Small intestine (tissue), 7 donors: Measurements from ENCODE around the gene PITPNM3. TPM values are rescaled to one million over a fixed set of nuclear protein-coding genes. Genes with fewer than 3 reads are reported as not detected.

ENCODE experiments used
- DNase-seq, 2 donors: peaks; one replicate each; pipeline versions ENCODE4 v3.0.0 to v3.0.0-alpha.2; 2013
- FAIRE-seq: peaks from 2 replicates; lab custom pipeline; 2012; peaks lifted over from hg19 to GRCh38; lab: Jason Lieb, UNC
- H3K27ac ChIP-seq, 3 donors: one replicate each; pipeline ENCODE4 v1.5.1; 2013; ENCODE audit warnings: low read length in 2 of 3, mild to moderate bottlenecking in 2 of 3, control low read depth in 1 of 3, inconsistent platforms in 1 of 3, low read depth in 1 of 3, moderate library complexity in 1 of 3
- H3K27me3 ChIP-seq, 3 donors: one replicate each; pipeline ENCODE4 v1.6.1; 2013; ENCODE audit warnings: low read length in 3 of 3, inconsistent platforms in 1 of 3; ENCODE audit not compliant: control insufficient read depth in 3 of 3, insufficient read depth in 3 of 3
- H3K36me3 ChIP-seq, 3 donors: one replicate each; pipeline ENCODE4 v1.6.1; 2013; ENCODE audit warnings: low read length in 3 of 3, inconsistent platforms in 1 of 3, low read depth in 1 of 3, mild to moderate bottlenecking in 1 of 3, moderate library complexity in 1 of 3; ENCODE audit not compliant: control insufficient read depth in 3 of 3, insufficient read depth in 2 of 3
- H3K4me1 ChIP-seq, 3 donors: one replicate each; pipeline ENCODE4 v1.6.1; 2013; ENCODE audit warnings: low read length in 2 of 3, inconsistent platforms in 1 of 3, low read depth in 1 of 3, mild to moderate bottlenecking in 1 of 3, moderate library complexity in 1 of 3; ENCODE audit not compliant: control insufficient read depth in 3 of 3, insufficient read depth in 2 of 3
- H3K4me3 ChIP-seq, 3 donors: one replicate each; pipeline ENCODE4 v1.5.1; 2013; ENCODE audit warnings: low read length in 3 of 3, control low read depth in 1 of 3, inconsistent platforms in 1 of 3, low read depth in 1 of 3, mild to moderate bottlenecking in 1 of 3, moderate library complexity in 1 of 3
- H3K9me3 ChIP-seq, 2 donors: one replicate each; pipeline ENCODE4 v1.6.1; 2013; ENCODE audit warnings: low read depth in 1 of 2, low read length in 1 of 2; ENCODE audit not compliant: control insufficient read depth in 2 of 2, insufficient read depth in 1 of 2
- WGBS, 3 donors: extraction: QIAGEN DNeasy Blood & Tissue Kit; methylation state at CpG; one replicate each; pipeline ENCODE4 v1.1.7; 2013; 5-methylcytosine and 5-hydroxymethylcytosine counted together
- polyA plus RNA-seq, 4 donors: library from polyadenylated mRNA; stranded (reverse) in 3 of 4; unstranded in 1 of 4; fragments of 200-250 nt in 3 of 4; fragments of 120-200 nt in 1 of 4; gene quantifications; one replicate each; pipeline versions ENCODE4 v1.2.1 to v1.2.3, GENCODE V29; 2013
- donor health status: healthy with polysubstance abuse.
- donor health status: control.
- donor health status: control.
- donor health status: Bipolar disorder and iron deficiency.
- donor health status: healthy.

The PITPNM3 gene
- polyA plus RNA-seq, 4 donors, result 0.22 to 1.7 (median 0.70) TPM

DNA sequence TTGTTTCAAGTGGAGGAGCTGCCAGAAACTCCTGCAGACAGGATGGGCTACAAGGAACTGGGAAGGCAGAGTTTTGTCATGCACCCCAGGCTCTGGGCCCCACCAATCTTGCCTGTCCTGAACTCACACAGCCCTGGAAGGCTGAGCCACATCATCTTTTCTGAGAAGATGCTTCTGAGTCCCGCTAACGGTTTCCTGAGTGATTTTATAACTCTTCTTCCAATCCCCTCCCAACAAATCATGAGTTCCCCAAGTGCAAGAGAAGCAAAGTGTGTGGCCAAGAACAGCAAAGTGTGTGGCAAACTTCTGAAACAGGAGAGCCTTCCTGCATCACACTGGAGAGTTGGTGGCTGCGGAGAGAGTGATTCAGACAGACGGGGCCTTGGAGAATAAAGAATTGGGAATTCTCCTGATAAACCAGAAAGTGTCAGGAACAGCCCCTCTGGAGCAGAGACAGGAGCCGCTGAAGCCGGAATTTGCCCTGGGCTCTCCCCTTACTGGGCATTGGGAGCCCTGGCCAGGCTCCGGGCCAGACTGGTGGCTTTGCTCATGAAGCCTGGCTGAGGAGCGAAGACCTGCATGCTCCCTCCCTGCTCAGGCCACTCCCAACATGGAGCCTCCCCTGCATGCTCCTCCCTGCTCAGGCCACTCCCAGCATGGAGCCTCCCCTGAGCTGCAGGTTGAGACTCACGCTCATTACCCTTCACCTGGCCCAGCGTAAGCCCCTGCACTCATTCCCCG is 47.2 kb downstream of the PITPNM3 start:
- no peak overlapping the region for H3K27ac ChIP-seq
- no peaks in the 10 kb centered on the region for H3K9me3 ChIP-seq
- WGBS, 3 donors, result 81 to 88% (median 86%) methylated on average over 11 of the region's 11 CpGs
- H3K4me1 ChIP-seq, result no peaks in the 10 kb centered on the region
- DNase-seq, result no peak
- no peak overlapping the region for H3K4me3 ChIP-seq
- no peaks in the 10 kb centered on the region for H3K36me3 ChIP-seq
- no peaks in the 10 kb centered on the region for H3K27me3 ChIP-seq
- no peak for FAIRE-seq

DNA sequence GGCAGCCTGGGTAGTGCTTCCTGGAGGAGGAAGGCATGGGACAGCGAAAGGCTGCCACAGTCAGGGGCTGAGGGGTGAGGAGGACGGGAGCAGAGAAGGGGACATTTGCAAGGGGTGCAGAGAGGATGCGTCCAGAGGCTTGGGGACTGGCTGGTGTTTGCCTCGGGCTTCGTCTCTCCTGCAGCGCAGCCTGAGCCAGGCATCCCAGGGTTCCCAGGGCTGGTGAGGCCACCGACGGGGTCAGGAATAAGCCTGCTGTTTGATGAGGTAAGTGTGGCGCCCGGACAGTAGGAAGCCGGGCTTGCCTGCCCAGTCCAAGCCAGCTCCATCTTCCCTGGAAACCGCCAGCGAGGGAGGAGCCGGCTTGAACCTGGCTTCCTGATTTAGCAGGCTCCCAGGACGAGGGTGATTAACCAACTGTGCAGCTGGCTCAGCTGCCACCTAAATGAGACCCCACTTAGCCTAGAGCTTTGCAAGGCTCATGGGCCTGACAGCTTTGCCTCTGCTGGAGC is 47.8 kb downstream of the PITPNM3 start:
- Histone ChIP-seq H3K4me3 (no peak overlapping the region), H3K27ac (no peak overlapping the region), H3K27me3 (no peaks in the 10 kb centered on the region), H3K4me1 (no peaks in the 10 kb centered on the region), H3K36me3 (no peaks in the 10 kb centered on the region), H3K9me3 (no peaks in the 10 kb centered on the region)
- WGBS, 3 donors, result 74 to 86% (median 75%) methylated on average over 15 of the region's 15 CpGs
- DNase-seq (no peak), FAIRE-seq (no peak)

DNA sequence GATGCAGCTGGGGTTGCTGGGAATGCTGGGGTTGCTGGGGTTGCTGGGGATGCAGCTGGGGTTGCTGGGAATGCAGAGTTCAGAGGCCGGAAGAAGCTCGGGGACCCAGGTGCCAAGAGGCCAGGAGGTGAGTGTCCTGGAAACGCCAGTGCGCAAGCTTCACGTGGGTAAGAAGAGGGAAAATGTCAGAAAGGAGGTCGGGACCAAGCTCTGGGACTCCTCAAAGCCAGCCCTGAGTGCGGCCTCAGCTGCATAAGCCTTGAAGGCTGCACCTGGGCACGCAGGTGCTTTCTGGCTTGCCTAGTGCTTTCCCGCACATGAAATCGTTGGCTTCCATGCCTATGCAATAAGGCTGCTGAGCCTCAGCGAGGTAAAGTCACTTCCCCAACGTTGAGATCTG is 48.3 kb downstream of the PITPNM3 start:
- WGBS, 3 donors, result 80 to 83% (median 81%) methylated on average over 12 of the region's 12 CpGs
- no peak for DNase-seq

DNA sequence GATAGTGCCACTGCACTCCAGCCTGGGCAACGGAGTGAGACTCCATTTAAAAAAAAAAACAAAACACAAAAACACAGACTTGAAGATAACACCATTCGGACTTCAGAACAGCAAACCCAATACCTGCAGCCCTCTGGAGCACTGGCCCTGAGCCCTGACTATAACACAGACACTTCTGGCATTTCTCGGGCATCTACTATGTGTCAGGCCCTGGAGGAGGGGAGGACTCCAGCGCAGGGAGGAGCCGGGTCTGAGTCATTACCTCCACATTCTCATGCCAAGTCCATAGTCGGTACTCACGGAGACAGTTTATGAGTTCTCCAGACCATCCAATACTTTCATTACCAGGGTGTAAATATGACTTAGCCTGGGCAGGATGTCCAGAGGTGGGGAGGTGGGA is 48.8 kb downstream of the PITPNM3 start:
- Histone ChIP-seq H3K27me3 (no peaks in the 10 kb centered on the region), H3K4me1 (no peaks in the 10 kb centered on the region), H3K4me3 (no peak overlapping the region), H3K9me3 (no peaks in the 10 kb centered on the region), H3K36me3 (peaks cover 0 to 2% (median 0%) of the 10 kb centered on the region in 3 donors), H3K27ac (no peak overlapping the region)
- FAIRE-seq, result no peak
- peak in 1 of 2 donors; percentile 25 for DNase-seq
- WGBS, 3 donors, result 56 to 73% (median 72%) methylated on average over 7 of the region's 7 CpGs

More for the DNA sequence above, 48.3 kb downstream of the PITPNM3 start:
- H3K4me3 ChIP-seq, result no peak overlapping the region
- no peak for FAIRE-seq
- no peaks in the 10 kb centered on the region for H3K9me3 ChIP-seq
- H3K27me3 ChIP-seq, result no peaks in the 10 kb centered on the region
- peaks cover 0 to 2% (median 0%) of the 10 kb centered on the region in 3 donors for H3K36me3 ChIP-seq
- no peak overlapping the region for H3K27ac ChIP-seq
- no peaks in the 10 kb centered on the region for H3K4me1 ChIP-seq

DNA sequence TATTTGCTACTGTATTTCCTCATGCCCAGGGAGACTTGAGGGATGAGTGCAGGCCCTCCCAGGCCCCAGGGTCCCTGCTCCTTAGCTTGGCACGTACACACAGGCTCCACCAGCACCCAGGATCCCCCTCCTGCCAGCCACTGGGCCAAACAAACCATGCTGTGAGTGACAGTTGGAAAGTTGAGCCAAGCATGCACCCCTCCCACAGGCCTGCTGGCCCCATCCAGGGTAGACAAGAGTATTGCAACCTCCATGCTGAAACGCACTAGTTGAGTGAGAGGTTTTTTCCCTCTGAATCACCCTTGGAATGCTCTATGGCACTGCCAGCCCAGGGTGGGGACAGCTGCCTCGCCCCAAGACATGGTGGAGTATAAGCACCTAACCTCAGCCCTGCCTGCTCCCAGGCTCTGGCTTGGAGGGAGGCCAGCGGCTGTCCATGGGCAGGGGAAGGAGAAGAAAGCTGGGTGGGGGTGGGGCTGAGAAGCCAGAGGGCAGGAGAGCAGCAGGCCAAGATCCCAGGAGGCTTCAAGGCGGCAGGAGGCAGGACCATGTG is 49.6 kb downstream of the PITPNM3 start:
- H3K4me1 ChIP-seq, result no peaks in the 10 kb centered on the region
- no peak overlapping the region for H3K4me3 ChIP-seq
- H3K27me3 ChIP-seq, result no peaks in the 10 kb centered on the region
- H3K36me3 ChIP-seq, result peaks cover 0 to 2% (median 0%) of the 10 kb centered on the region in 3 donors
- DNase-seq (peak in 1 of 2 donors; percentile 55), FAIRE-seq (no peak)
- no peak overlapping the region for H3K27ac ChIP-seq
- WGBS, 3 donors, result 47 to 57% (median 48%) methylated on average over 5 of the region's 5 CpGs
- no peaks in the 10 kb centered on the region for H3K9me3 ChIP-seq

DNA sequence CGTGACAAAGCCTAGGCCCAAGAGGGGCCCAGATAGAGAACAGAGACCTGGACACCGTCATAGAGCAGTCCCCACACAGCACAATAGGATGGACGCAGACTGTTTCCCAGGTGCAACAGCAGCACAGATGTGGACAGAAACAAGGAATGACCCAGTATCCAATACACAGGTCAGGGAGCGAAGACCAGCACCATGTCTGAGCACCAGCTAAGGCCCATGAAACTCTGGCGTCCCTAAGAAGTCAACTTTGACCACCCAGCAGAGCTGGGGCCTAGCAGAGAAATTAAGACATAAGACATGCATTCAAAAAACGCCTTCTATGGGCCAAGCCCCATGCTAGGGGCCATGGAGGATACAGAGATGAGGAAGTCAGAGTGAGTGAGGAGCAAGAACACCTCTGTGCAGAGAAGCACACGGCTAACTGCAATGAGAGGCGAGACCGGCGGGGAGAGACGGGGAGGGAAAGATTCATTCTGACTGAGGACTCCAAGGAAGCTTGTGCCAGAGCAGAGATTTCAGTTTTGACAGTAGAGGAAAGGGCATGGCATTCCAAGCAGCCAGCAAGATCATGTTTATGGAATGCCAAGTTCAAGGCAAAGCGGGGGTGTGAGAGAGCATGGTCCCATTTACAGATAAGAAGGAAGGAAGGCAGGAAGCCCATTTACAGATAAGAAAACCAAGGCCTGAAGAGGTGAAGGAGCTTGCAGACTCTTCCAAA is 50.8 kb downstream of the PITPNM3 start:
- WGBS, 3 donors, result 78 to 88% (median 87%) methylated on average over 12 of the region's 12 CpGs
- H3K27me3 ChIP-seq, result no peaks in the 10 kb centered on the region
- H3K4me3 ChIP-seq, result no peak overlapping the region
- H3K36me3 ChIP-seq, result peaks cover 0 to 2% (median 0%) of the 10 kb centered on the region in 3 donors
- no peaks in the 10 kb centered on the region for H3K4me1 ChIP-seq
- FAIRE-seq (no peak), DNase-seq (peak in 1 of 2 donors; percentile 5)
- no peaks in the 10 kb centered on the region for H3K9me3 ChIP-seq
- H3K27ac ChIP-seq, result no peak overlapping the region

DNA sequence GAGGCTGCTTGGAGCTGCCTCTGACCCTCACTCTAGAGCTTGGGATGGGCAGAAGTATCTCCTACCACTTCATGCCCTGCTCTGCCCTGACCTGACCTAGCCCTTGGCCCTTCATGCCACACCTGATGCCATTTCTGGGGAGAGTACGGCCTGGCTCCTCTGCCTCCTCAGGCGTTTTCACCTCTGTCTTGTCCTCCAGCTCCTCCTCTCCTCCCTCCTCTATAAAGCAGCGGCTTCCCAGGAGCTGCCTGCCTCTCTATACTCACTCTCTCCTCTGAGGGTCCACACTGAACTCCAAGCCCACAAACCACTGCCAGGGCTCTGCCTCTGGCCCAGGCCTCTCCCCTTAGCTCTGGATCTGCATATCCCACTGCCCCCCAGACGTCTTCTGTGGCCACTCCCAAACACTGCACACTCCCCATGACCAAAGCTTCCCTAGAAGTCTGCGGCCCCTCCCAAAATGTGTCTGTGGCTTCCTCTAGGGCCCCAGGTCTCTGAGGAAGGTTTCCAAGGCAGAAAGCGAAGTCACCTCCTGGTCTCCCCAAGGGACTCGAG is 52.6 kb downstream of the PITPNM3 start:
- DNase-seq (no peak), FAIRE-seq (no peak)
- Histone ChIP-seq H3K27me3 (no peaks in the 10 kb centered on the region), H3K4me1 (no peaks in the 10 kb centered on the region), H3K36me3 (peaks cover 0 to 2% (median 0%) of the 10 kb centered on the region in 3 donors), H3K27ac (no peak overlapping the region), H3K9me3 (no peaks in the 10 kb centered on the region), H3K4me3 (no peak overlapping the region)
- WGBS, 3 donors, result 78 to 86% (median 83%) methylated on average over 7 of the region's 7 CpGs

DNA sequence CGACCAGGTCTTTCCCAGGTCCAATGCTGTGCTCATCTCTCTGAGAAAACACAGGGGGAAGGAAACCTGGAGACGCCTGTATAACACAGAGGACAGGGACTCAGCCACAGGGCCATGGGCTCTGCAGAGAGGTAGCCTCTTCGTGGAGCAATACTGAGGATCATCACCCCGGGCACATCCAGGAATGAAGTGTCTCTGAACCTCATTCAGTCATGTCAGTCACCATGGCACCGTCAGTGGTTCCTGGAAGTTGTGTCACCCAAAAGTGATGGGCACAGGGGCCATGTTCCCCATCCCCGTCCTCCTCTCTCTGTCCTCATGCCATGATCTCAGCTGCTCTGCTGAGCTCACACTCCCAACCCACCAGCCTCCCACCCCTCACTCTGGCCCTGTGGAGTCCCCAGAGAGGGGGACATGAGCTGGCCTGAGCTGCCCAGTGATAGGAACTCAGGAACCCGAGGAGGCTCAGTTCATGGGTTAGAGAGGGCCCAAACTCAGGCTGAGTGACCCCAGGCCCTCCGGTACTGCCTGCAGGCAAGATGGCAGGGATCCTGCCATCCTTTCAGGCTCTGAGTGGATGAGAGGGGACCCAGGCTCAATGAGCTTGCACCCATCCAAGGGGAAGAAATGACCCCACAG is 53.4 kb downstream of the PITPNM3 start:
- no peaks in the 10 kb centered on the region for H3K27me3 ChIP-seq
- no peak overlapping the region for H3K27ac ChIP-seq
- 76 to 85% (median 80%) methylated on average over 8 of the region's 8 CpGs for WGBS, 3 donors
- no peaks in the 10 kb centered on the region for H3K4me1 ChIP-seq
- no peaks in the 10 kb centered on the region for H3K9me3 ChIP-seq
- FAIRE-seq (no peak), DNase-seq (no peak)
- H3K4me3 ChIP-seq, result no peak overlapping the region
- H3K36me3 ChIP-seq, result peaks cover 0 to 2% (median 0%) of the 10 kb centered on the region in 3 donors
